HL-60 (cell line): ENCODE data around the gene ZNF469.

ENCODE experiments used
- DNase-seq, 2 experiments: peaks; one replicate each; pipeline ENCODE4 v3.0.0-alpha.2; 2010 to 2020; ENCODE audit warnings: low read depth in 1 of 2, low spot score in 1 of 2
- H3K27ac ChIP-seq: fragments of 250-450 bp; sonication (Bioruptor Pico); replicated peaks from 2 replicates; pipeline ENCODE4 v1.5.1; 2020; ENCODE audit warnings: mild to moderate bottlenecking, moderate library complexity
- H3K27me3 ChIP-seq: fragments of 250-450 bp; sonication (Bioruptor Pico); 2 replicates; pipeline ENCODE4 v1.5.1; 2021; ENCODE audit warnings: mild to moderate bottlenecking, moderate library complexity; ENCODE audit not compliant: insufficient read depth, poor library complexity, severe bottlenecking
- H3K4me3 ChIP-seq: replicated peaks from 2 replicates; pipeline ENCODE4 v1.5.1; 2011; ENCODE audit warnings: mild to moderate bottlenecking, control low read depth, low read length; ENCODE audit not compliant: insufficient read depth
- CTCF ChIP-seq: IDR thresholded peaks from one replicate; pipeline ENCODE4 v1.5.1; 2011; ENCODE audit warnings: low read length, control low read depth, inconsistent platforms; ENCODE audit not compliant: insufficient read depth
- GABPA ChIP-seq: IDR thresholded peaks from 2 replicates; pipeline ENCODE4 v1.6.1; 2012; ENCODE audit warnings: low read depth
- POLR2AphosphoS5 ChIP-seq: IDR thresholded peaks from 2 replicates; pipeline ENCODE4 v1.6.1; 2012; ENCODE audit warnings: low read depth
- REST ChIP-seq: IDR thresholded peaks from 2 replicates; pipeline ENCODE4 v1.6.1; 2012; ENCODE audit warnings: low read depth; ENCODE audit not compliant: insufficient replicate concordance
- SPI1 ChIP-seq: IDR thresholded peaks from 2 replicates; pipeline ENCODE4 v1.6.1; 2012; ENCODE audit warnings: low read depth, mild to moderate bottlenecking, borderline replicate concordance

Gene ZNF469

GRCh38 chr16:88351491-88352101 is 31.2 kb upstream of the ZNF469 start:
- Histone ChIP-seq H3K4me3 (no peak overlapping the region), H3K27ac (no peak overlapping the region), H3K27me3 (no peaks in the 10 kb centered on the region)
- no peak for DNase-seq
- TF ChIP-seq CTCF (no peak), REST (no peak), POLR2AphosphoS5 (no peak), GABPA (no peak), SPI1 (no peak)

GRCh38 chr16:88352261-88353200 is 30.2 kb upstream of the ZNF469 start:
- DNase-seq = no peak

More at GRCh38 chr16:88352261-88353200, 30.2 kb upstream of the ZNF469 start:
- Histone ChIP-seq H3K4me3 (no peak overlapping the region), H3K27me3 (no peaks in the 10 kb centered on the region), H3K27ac (no peak overlapping the region)
- TF ChIP-seq SPI1 (no peak), POLR2AphosphoS5 (no peak), GABPA (no peak), CTCF (no peak), REST (no peak)
